ENCODE data around the gene UTRN. TPM values are rescaled to one million over a fixed set of nuclear protein-coding genes. Genes with fewer than 3 reads are reported as not detected.

The UTRN gene
- polyA plus RNA-seq, 1 donor (not counting 4 experiments of a cell fraction or from before 2014, with no cell fraction given): 23.7 TPM

GRCh38 chr6:144284478-144284782 is 705 bp upstream of the UTRN start:
- Histone ChIP-seq H3K27ac (ENCODE audit: control insufficient read depth, insufficient read depth, low read length) (peak overlapping the region; percentile 67), H3K36me3 (ENCODE audit: control insufficient read depth in 2 of 2, extremely low read depth in 1 of 2, insufficient read depth in 2 of 2, low read length in 2 of 2) (no peaks in the 10 kb centered on the region), H2AFZ (ENCODE audit: control insufficient read depth, low read length) (peak overlapping the region; percentile 90), H3K9me3 (ENCODE audit: control insufficient read depth, low read depth, low read length) (no peaks in the 10 kb centered on the region), H3K27me3 (ENCODE audit: control insufficient read depth, extremely low read depth, insufficient read depth, low read length) (no peaks in the 10 kb centered on the region), H3K79me2 (ENCODE audit: control insufficient read depth, insufficient read depth, low read length) (no peaks in the 10 kb centered on the region), H3K9ac (ENCODE audit: control insufficient read depth, extremely low read depth, insufficient read depth, low read length) (peak overlapping the region; percentile 80), H3K4me2 (ENCODE audit: control insufficient read depth, extremely low read depth, insufficient read depth, low read depth, low read length) (peak overlapping the region; percentile 85), H3K9me1 (ENCODE audit: control insufficient read depth, extremely low read depth, insufficient read depth, low read length) (no peaks in the 10 kb centered on the region), H3K4me1 (ENCODE audit: control insufficient read depth, extremely low read depth, insufficient read depth, low read length) (peaks cover 10% of the 10 kb centered on the region), H4K20me1 (ENCODE audit: control insufficient read depth, extremely low read depth, insufficient read depth, low read length) (no peaks in the 10 kb centered on the region), H3K4me3 (ENCODE audit: control insufficient read depth in 2 of 3, extremely low read depth in 1 of 3, insufficient read depth in 2 of 3, low read depth in 1 of 3, low read length in 3 of 3) (peak overlapping the region; percentile 69 to 95 (median 92))
- FAIRE-seq: no peak
- no peak for TF ChIP-seq CTCF (optimal IDR thresholded peaks at IDR 0.05 in 1 of 3, IDR thresholded peaks at IDR 0.05 in 1 of 3, conservative IDR thresholded peaks at IDR 0.05 in 1 of 3; ENCODE audit: extremely low read depth in 1 of 3, insufficient read depth in 2 of 3, low read length in 3 of 3)
- TF ChIP-seq EZH2 (IDR thresholded peaks at IDR 0.05; ENCODE audit: low read length): no peak
- dilution Hi-C loops (cut with MboI; ENCODE audit: extremely low pct_ligation_motif_present, low sequenced_read_pairs): no loop called here
- DNase-seq (ENCODE audit: low read depth, low spot score): no peak

GRCh38 chr6:144285548-144285797 is 338 bp downstream of the UTRN start:
- Histone ChIP-seq H3K9me1 (ENCODE audit: control insufficient read depth, extremely low read depth, insufficient read depth, low read length) (no peaks in the 10 kb centered on the region), H3K9ac (ENCODE audit: control insufficient read depth, extremely low read depth, insufficient read depth, low read length) (peak overlapping the region; percentile 80), H3K4me1 (ENCODE audit: control insufficient read depth, extremely low read depth, insufficient read depth, low read length) (peaks cover 10% of the 10 kb centered on the region), H3K27ac (ENCODE audit: control insufficient read depth, insufficient read depth, low read length) (peak overlapping the region; percentile 67), H3K9me3 (ENCODE audit: control insufficient read depth, low read depth, low read length) (no peaks in the 10 kb centered on the region), H3K36me3 (ENCODE audit: control insufficient read depth in 2 of 2, extremely low read depth in 1 of 2, insufficient read depth in 2 of 2, low read length in 2 of 2) (no peaks in the 10 kb centered on the region), H2AFZ (ENCODE audit: control insufficient read depth, low read length) (peak overlapping the region; percentile 90), H3K27me3 (ENCODE audit: control insufficient read depth, extremely low read depth, insufficient read depth, low read length) (no peaks in the 10 kb centered on the region), H3K4me3 (ENCODE audit: control insufficient read depth in 2 of 3, extremely low read depth in 1 of 3, insufficient read depth in 2 of 3, low read depth in 1 of 3, low read length in 3 of 3) (peak overlapping the region; percentile 69 to 95 (median 92)), H3K79me2 (ENCODE audit: control insufficient read depth, insufficient read depth, low read length) (no peaks in the 10 kb centered on the region), H4K20me1 (ENCODE audit: control insufficient read depth, extremely low read depth, insufficient read depth, low read length) (no peaks in the 10 kb centered on the region), H3K4me2 (ENCODE audit: control insufficient read depth, extremely low read depth, insufficient read depth, low read depth, low read length) (peak overlapping the region; percentile 85)
- dilution Hi-C loops (cut with MboI; ENCODE audit: extremely low pct_ligation_motif_present, low sequenced_read_pairs): no loop called here
- TF ChIP-seq CTCF (optimal IDR thresholded peaks at IDR 0.05 in 1 of 3, IDR thresholded peaks at IDR 0.05 in 1 of 3, conservative IDR thresholded peaks at IDR 0.05 in 1 of 3; ENCODE audit: extremely low read depth in 1 of 3, insufficient read depth in 2 of 3, low read length in 3 of 3): no peak
- no peak for TF ChIP-seq EZH2 (IDR thresholded peaks at IDR 0.05; ENCODE audit: low read length)
- DNase-seq (ENCODE audit: low read depth, low spot score) (no peak), FAIRE-seq (no peak)
